Measurements from ENCODE around the gene C1GALT1. TPM values are rescaled to one million over a fixed set of nuclear protein-coding genes. Genes with fewer than 3 reads are reported as not detected.

The C1GALT1 gene
- total and polyA plus RNA-seq, 2 experiments from 2014 or later: 58.2 to 203 TPM

- Histone ChIP-seq H3K4me2 (no peak overlapping the region), H3F3A (replicated peaks; ENCODE audit: low read depth) (no peaks in the 10 kb centered on the region), H2AFZ (no peak overlapping the region), H3K4me3 (no peak overlapping the region), H4K20me1 (replicated peaks; ENCODE audit: insufficient read depth) (no peaks in the 10 kb centered on the region), H3K9me2 (ENCODE audit: insufficient read depth) (no peaks in the 10 kb centered on the region), H3K27ac (ENCODE audit: low read depth) (no peak overlapping the region), H3K36me3 (ENCODE audit: insufficient read depth) (no peaks in the 10 kb centered on the region), H3K79me2 (replicated peaks; ENCODE audit: insufficient read depth) (peaks cover 5% of the 10 kb centered on the region; the same call in 1 of the 2 replicates), H3K27me3 (ENCODE audit: insufficient read depth) (no peaks in the 10 kb centered on the region), H3K4me1 (ENCODE audit: insufficient read depth) (peaks cover 20% of the 10 kb centered on the region)
- Mint-ChIP-seq H3K27ac (peak overlapping the region; percentile 6; the same call in 1 of the 2 replicates), H3K9me3 (no peaks in the 10 kb centered on the region), H3K4me3 (no peak overlapping the region), H3K27me3 (ENCODE audit: insufficient read depth, low read depth, poor library complexity) (no peaks in the 10 kb centered on the region), H3K36me3 (ENCODE audit: low read depth) (no peaks in the 10 kb centered on the region), H3K4me1 (peaks cover 25% of the 10 kb centered on the region)
- peak; percentile 40; the same call in 1 of the 3 replicates for ATAC-seq
- DNase-seq (ENCODE audit: low spot score): no peak
- TF ChIP-seq CREB1 (CRISPR knock-in tag; IDR thresholded peaks at IDR 0.05; ENCODE audit: low read depth) (no peak), JUNB (IDR thresholded peaks at IDR 0.05; ENCODE audit: unreplicated experiment) (no peak), POLR2AphosphoS5 (IDR thresholded peaks at IDR 0.05; ENCODE audit: low read depth) (no peak), EZH2phosphoT487 (IDR thresholded peaks at IDR 0.05; ENCODE audit: unreplicated experiment) (no peak), ZNF114 (CRISPR knock-in tag; IDR thresholded peaks at IDR 0.05) (no peak), CTCF (conservative IDR thresholded peaks at IDR 0.05; ENCODE audit: low read depth in 2 of 2) (no peak), ZNF462 (CRISPR knock-in tag; IDR thresholded peaks at IDR 0.05) (no peak), ZNF331 (CRISPR knock-in tag; IDR thresholded peaks at IDR 0.05; ENCODE audit: low read depth) (no peak), NANOG (IDR thresholded peaks at IDR 0.05; ENCODE audit: borderline replicate concordance) (no peak), REST (IDR thresholded peaks at IDR 0.05; ENCODE audit: unreplicated experiment) (no peak), STAT1 (IDR thresholded peaks at IDR 0.05; ENCODE audit: unreplicated experiment) (no peak), ETS1 (IDR thresholded peaks at IDR 0.05) (no peak), EZH2 (IDR thresholded peaks at IDR 0.05; ENCODE audit: low read depth, unreplicated experiment) (no peak)
Observed at GRCh38 chr7:7251742-7252141, 69.4 kb downstream of the C1GALT1 start.
